Measurements from ENCODE around the gene INTS3. TPM values are rescaled to one million over a fixed set of nuclear protein-coding genes. Genes with fewer than 3 reads are reported as not detected.
A peak's percentile ranks its signal among the peaks of the same experiment; 100 is the strongest.

Gene INTS3, protein sequence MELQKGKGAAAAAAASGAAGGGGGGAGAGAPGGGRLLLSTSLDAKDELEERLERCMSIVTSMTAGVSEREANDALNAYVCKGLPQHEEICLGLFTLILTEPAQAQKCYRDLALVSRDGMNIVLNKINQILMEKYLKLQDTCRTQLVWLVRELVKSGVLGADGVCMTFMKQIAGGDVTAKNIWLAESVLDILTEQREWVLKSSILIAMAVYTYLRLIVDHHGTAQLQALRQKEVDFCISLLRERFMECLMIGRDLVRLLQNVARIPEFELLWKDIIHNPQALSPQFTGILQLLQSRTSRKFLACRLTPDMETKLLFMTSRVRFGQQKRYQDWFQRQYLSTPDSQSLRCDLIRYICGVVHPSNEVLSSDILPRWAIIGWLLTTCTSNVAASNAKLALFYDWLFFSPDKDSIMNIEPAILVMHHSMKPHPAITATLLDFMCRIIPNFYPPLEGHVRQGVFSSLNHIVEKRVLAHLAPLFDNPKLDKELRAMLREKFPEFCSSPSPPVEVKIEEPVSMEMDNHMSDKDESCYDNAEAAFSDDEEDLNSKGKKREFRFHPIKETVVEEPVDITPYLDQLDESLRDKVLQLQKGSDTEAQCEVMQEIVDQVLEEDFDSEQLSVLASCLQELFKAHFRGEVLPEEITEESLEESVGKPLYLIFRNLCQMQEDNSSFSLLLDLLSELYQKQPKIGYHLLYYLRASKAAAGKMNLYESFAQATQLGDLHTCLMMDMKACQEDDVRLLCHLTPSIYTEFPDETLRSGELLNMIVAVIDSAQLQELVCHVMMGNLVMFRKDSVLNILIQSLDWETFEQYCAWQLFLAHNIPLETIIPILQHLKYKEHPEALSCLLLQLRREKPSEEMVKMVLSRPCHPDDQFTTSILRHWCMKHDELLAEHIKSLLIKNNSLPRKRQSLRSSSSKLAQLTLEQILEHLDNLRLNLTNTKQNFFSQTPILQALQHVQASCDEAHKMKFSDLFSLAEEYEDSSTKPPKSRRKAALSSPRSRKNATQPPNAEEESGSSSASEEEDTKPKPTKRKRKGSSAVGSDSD
- total RNA-seq (2021) (66.8 to 71.3 TPM (median 70.5 TPM) in 3 replicates), Bru-seq, nascent RNA (percentile 73 among the genes with signal in this experiment)
- long read RNA-seq, experiment 1, full-length matches to known transcripts = 95 of 198 reads
- long read RNA-seq, experiment 1, partial matches to known transcripts = 50 of 198 reads
- long read RNA-seq, experiment 1, other reads (novel, unspliced or antisense) = 53 of 198 reads
- long read RNA-seq, experiment 2, full-length matches to known transcripts = 12 of 62 reads
- long read RNA-seq, experiment 2, partial matches to known transcripts = 27 of 62 reads
- long read RNA-seq, experiment 2, other reads (novel, unspliced or antisense) = 23 of 62 reads
- long read RNA-seq, experiment 3, full-length matches to known transcripts = 1 of 3 reads
- long read RNA-seq, experiment 3, partial matches to known transcripts = 0 of 3 reads
- long read RNA-seq, experiment 3, other reads (novel, unspliced or antisense) = 2 of 3 reads

DNA sequence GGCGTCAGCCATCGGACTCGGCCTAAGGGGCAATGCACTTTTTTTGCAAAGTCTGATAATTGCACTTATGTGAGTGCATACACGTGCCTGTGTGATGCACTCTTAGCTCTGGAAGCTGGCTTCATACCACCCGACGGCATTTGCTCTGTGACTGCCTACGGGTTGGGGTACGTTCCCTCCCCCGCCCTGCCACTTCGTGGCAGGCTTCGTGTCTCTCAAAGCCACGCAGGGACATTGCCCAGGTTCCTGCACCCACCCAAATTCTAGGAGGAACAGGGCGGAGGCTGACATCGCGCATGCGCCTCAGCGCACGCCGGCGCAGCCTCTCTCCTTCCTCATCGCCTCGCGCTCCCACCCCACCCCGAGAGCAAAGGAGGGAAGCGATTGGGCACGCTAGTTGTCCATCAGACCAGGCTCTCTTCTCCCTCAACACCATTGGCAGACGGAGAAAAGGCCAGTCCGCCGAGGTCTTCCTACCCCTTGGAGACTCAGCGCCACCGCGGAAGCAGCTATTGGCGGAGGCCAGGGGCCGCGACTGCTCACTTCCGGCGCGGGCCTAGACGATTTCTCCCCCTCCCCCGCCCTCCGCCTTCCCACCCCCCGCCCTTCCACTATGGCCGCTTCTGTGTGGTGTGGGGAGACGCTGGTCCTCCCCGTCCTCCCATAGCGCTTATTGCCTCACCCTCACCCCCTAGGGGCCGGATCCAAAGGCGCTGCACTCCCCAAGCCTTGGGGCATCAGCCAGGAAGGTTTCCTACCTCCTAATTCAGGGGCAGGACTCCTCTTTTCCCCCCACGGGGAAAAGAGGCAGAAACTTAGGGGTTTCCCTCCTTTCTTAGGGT, at the start of gene INTS3:
INTS3 (plus strand) TSS at position 588 of the 842 bp plus-strand sequence. CDS start 585 bp downstream, outside the sequence.
- H3K27ac Mint-ChIP-seq = peak within 1 kb of the TSS; percentile 99
- TF ChIP-seq ZNF671 (CRISPR knock-in tag; IDR thresholded peaks at IDR 0.05) = no peak
- TF ChIP-seq SMAD4 (CRISPR knock-in tag; IDR thresholded peaks at IDR 0.05) = no peak
- TF ChIP-seq GTF2I (CRISPR knock-in tag; conservative IDR thresholded peaks at IDR 0.05) = no peak
- TF ChIP-seq, protein P1, sequence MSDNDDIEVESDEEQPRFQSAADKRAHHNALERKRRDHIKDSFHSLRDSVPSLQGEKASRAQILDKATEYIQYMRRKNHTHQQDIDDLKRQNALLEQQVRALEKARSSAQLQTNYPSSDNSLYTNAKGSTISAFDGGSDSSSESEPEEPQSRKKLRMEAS (CRISPR knock-in tag; IDR thresholded peaks at IDR 0.05) = peak; percentile 74; the same call in 1 of the 2 replicates
- TF ChIP-seq, protein P2, sequence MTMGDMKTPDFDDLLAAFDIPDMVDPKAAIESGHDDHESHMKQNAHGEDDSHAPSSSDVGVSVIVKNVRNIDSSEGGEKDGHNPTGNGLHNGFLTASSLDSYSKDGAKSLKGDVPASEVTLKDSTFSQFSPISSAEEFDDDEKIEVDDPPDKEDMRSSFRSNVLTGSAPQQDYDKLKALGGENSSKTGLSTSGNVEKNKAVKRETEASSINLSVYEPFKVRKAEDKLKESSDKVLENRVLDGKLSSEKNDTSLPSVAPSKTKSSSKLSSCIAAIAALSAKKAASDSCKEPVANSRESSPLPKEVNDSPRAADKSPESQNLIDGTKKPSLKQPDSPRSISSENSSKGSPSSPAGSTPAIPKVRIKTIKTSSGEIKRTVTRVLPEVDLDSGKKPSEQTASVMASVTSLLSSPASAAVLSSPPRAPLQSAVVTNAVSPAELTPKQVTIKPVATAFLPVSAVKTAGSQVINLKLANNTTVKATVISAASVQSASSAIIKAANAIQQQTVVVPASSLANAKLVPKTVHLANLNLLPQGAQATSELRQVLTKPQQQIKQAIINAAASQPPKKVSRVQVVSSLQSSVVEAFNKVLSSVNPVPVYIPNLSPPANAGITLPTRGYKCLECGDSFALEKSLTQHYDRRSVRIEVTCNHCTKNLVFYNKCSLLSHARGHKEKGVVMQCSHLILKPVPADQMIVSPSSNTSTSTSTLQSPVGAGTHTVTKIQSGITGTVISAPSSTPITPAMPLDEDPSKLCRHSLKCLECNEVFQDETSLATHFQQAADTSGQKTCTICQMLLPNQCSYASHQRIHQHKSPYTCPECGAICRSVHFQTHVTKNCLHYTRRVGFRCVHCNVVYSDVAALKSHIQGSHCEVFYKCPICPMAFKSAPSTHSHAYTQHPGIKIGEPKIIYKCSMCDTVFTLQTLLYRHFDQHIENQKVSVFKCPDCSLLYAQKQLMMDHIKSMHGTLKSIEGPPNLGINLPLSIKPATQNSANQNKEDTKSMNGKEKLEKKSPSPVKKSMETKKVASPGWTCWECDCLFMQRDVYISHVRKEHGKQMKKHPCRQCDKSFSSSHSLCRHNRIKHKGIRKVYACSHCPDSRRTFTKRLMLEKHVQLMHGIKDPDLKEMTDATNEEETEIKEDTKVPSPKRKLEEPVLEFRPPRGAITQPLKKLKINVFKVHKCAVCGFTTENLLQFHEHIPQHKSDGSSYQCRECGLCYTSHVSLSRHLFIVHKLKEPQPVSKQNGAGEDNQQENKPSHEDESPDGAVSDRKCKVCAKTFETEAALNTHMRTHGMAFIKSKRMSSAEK (CRISPR knock-in tag; IDR thresholded peaks at IDR 0.05; ENCODE audit: borderline replicate concordance) = no peak
- TF ChIP-seq SP1 (CRISPR knock-in tag; conservative IDR thresholded peaks at IDR 0.05) = peak; percentile 79
- 0 out of 2 replicates have a peak, but pooled peaks have one; percentile 59 for TF ChIP-seq ETV6 (CRISPR knock-in tag; IDR thresholded peaks at IDR 0.05)
- TF ChIP-seq, protein P3, sequence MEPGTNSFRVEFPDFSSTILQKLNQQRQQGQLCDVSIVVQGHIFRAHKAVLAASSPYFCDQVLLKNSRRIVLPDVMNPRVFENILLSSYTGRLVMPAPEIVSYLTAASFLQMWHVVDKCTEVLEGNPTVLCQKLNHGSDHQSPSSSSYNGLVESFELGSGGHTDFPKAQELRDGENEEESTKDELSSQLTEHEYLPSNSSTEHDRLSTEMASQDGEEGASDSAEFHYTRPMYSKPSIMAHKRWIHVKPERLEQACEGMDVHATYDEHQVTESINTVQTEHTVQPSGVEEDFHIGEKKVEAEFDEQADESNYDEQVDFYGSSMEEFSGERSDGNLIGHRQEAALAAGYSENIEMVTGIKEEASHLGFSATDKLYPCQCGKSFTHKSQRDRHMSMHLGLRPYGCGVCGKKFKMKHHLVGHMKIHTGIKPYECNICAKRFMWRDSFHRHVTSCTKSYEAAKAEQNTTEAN (CRISPR knock-in tag; IDR thresholded peaks at IDR 0.05) = no peak
- no peak for TF ChIP-seq RORB (CRISPR knock-in tag; IDR thresholded peaks at IDR 0.05)
- no peak for TF ChIP-seq NFATC4 (CRISPR knock-in tag; IDR thresholded peaks at IDR 0.05)
- no peak for TF ChIP-seq ATF1 (CRISPR knock-in tag; IDR thresholded peaks at IDR 0.05)
- TF ChIP-seq MXD4 (CRISPR knock-in tag; IDR thresholded peaks at IDR 0.05; ENCODE audit: borderline replicate concordance) = no peak
- no peak for TF ChIP-seq NR3C1 (CRISPR knock-in tag; conservative IDR thresholded peaks at IDR 0.05; ENCODE audit: low read depth)
- TF ChIP-seq JUN (CRISPR knock-in tag; IDR thresholded peaks at IDR 0.05) = no peak
- 0 out of 2 replicates have a peak, but pooled peaks have one; percentile 22 for TF ChIP-seq FOXP1 (CRISPR knock-in tag; IDR thresholded peaks at IDR 0.05; ENCODE audit: borderline replicate concordance)
- no peak for TF ChIP-seq TEAD1 (CRISPR knock-in tag; IDR thresholded peaks at IDR 0.05)
- TF ChIP-seq, protein P4, sequence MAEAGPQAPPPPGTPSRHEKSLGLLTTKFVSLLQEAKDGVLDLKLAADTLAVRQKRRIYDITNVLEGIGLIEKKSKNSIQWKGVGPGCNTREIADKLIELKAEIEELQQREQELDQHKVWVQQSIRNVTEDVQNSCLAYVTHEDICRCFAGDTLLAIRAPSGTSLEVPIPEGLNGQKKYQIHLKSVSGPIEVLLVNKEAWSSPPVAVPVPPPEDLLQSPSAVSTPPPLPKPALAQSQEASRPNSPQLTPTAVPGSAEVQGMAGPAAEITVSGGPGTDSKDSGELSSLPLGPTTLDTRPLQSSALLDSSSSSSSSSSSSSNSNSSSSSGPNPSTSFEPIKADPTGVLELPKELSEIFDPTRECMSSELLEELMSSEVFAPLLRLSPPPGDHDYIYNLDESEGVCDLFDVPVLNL (CRISPR knock-in tag; IDR thresholded peaks at IDR 0.05; ENCODE audit: borderline replicate concordance, low read depth) = no peak
- TF ChIP-seq, protein P5, sequence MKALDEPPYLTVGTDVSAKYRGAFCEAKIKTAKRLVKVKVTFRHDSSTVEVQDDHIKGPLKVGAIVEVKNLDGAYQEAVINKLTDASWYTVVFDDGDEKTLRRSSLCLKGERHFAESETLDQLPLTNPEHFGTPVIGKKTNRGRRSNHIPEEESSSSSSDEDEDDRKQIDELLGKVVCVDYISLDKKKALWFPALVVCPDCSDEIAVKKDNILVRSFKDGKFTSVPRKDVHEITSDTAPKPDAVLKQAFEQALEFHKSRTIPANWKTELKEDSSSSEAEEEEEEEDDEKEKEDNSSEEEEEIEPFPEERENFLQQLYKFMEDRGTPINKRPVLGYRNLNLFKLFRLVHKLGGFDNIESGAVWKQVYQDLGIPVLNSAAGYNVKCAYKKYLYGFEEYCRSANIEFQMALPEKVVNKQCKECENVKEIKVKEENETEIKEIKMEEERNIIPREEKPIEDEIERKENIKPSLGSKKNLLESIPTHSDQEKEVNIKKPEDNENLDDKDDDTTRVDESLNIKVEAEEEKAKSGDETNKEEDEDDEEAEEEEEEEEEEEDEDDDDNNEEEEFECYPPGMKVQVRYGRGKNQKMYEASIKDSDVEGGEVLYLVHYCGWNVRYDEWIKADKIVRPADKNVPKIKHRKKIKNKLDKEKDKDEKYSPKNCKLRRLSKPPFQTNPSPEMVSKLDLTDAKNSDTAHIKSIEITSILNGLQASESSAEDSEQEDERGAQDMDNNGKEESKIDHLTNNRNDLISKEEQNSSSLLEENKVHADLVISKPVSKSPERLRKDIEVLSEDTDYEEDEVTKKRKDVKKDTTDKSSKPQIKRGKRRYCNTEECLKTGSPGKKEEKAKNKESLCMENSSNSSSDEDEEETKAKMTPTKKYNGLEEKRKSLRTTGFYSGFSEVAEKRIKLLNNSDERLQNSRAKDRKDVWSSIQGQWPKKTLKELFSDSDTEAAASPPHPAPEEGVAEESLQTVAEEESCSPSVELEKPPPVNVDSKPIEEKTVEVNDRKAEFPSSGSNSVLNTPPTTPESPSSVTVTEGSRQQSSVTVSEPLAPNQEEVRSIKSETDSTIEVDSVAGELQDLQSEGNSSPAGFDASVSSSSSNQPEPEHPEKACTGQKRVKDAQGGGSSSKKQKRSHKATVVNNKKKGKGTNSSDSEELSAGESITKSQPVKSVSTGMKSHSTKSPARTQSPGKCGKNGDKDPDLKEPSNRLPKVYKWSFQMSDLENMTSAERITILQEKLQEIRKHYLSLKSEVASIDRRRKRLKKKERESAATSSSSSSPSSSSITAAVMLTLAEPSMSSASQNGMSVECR (CRISPR knock-in tag; IDR thresholded peaks at IDR 0.05; ENCODE audit: borderline replicate concordance) = no peak
- TF ChIP-seq MYBL2 (CRISPR knock-in tag; IDR thresholded peaks at IDR 0.05) = no peak
- TF ChIP-seq NFE2L1 (CRISPR knock-in tag; IDR thresholded peaks at IDR 0.05) = no peak

More for the DNA sequence above, at the start of gene INTS3:
- Mint-ChIP-seq H3K4me1 (peaks cover 28% of the 10 kb centered on the region), H3K27me3 (ENCODE audit: low read depth) (no peaks in the 10 kb centered on the region; the same call in 1 of the 2 replicates), H3K4me3 (peak within 1 kb of the TSS; percentile 97), H3K9me3 (no peaks in the 10 kb centered on the region), H3K36me3 (peaks cover 12% of the 10 kb centered on the region)
- ATAC-seq (peak; percentile 100), DNase-seq (ENCODE audit: low spot score) (peak; percentile 100)
- ChIA-PET POLR2A (interaction anchor here (0.6 to 2.1 kb wide), 7 partner anchors 15 to 48 kb away, joined by 3 to 10 read pairs (median 5); no protein-coding TSS in a partner anchor), CTCF (interaction anchor here (0.6 to 2.1 kb wide), 14 partner anchors 12 to 231 kb away, joined by 3 to 19 read pairs (median 5); partner anchors contain the start of genes CRTC2, NPR1 and S100A13)
